HG03378 (cell line): ENCODE results near the gene TUBA4B.
"Not testable (repeated sequence)": the region's sequence is repeated elsewhere in the genome, so short reads cannot be mapped to it uniquely, and the experiment has no call there.

ENCODE experiments used
- ATAC-seq: cut with Tn5 transposase; IDR thresholded peaks from one replicate; pipeline ENCODE4 v1.9.1; 2021; ENCODE audit warnings: mild to moderate bottlenecking, moderate library complexity; ENCODE audit not compliant: unreplicated experiment

The TUBA4B gene

GRCh38 chr2:219273937-219274336 is 20.9 kb downstream of the TUBA4B start:
- no peak for ATAC-seq

- no peak for ATAC-seq
Observed at GRCh38 chr2:219274361-219274921, 21.4 kb downstream of the TUBA4B start.

- no peak for ATAC-seq
Observed at GRCh38 chr2:219277703-219278654, 24.9 kb downstream of the TUBA4B start.

- no peak for ATAC-seq
Observed at GRCh38 chr2:219278655-219279150, 25.7 kb downstream of the TUBA4B start.

- peak; percentile 75 for ATAC-seq
Observed at GRCh38 chr2:219279151-219279915, 26.3 kb downstream of the TUBA4B start, which contains the start of gene DNAJB2. Gene DNAJB2 (plus strand): TSS chr2:219279366. CDS start chr2:219279834, 468 bp downstream.

- no peak for ATAC-seq
Observed at GRCh38 chr2:219279916-219280516, 27.0 kb downstream of the TUBA4B start.

- ATAC-seq: no peak
Observed at GRCh38 chr2:219280651-219281050, 27.6 kb downstream of the TUBA4B start.

- ATAC-seq: no peak
Observed at GRCh38 chr2:219281588-219281987, 28.5 kb downstream of the TUBA4B start.

- no peak for ATAC-seq
Observed at GRCh38 chr2:219282375-219282774, 29.3 kb downstream of the TUBA4B start.

- ATAC-seq: no peak
Observed at GRCh38 chr2:219282943-219283581, 30.0 kb downstream of the TUBA4B start.

GRCh38 chr2:219284501-219285372 is 31.7 kb downstream of the TUBA4B start:
- ATAC-seq: no peak

- no peak for ATAC-seq
Observed at GRCh38 chr2:219285373-219285735, 32.3 kb downstream of the TUBA4B start.

- ATAC-seq: no peak
Observed at GRCh38 chr2:219285894-219286425, 32.9 kb downstream of the TUBA4B start.

GRCh38 chr2:219286436-219287115 is 33.5 kb downstream of the TUBA4B start:
- no peak for ATAC-seq

- not testable (repeated sequence) for ATAC-seq
Observed at GRCh38 chr2:219287116-219287440, 34.0 kb downstream of the TUBA4B start.

- no peak for ATAC-seq
Observed at GRCh38 chr2:219287580-219288265, 34.7 kb downstream of the TUBA4B start.

- no peak for ATAC-seq
Observed at GRCh38 chr2:219289195-219289536, 36.1 kb downstream of the TUBA4B start.
